Renal pelvis (tissue), 4 donors: Measurements from ENCODE around the gene HOXA9. TPM values are rescaled to one million over a fixed set of nuclear protein-coding genes. Genes with fewer than 3 reads are reported as not detected.

Experiments used
- DNase-seq: peaks from one replicate; pipeline ENCODE4 v3.0.0-alpha.2; 2013
- polyA plus RNA-seq, 3 donors: library from polyadenylated mRNA; unstranded; fragments of 120-200 nt; gene quantifications; one replicate each; pipeline ENCODE4 v1.2.1, GENCODE V29; 2013; ENCODE audit not compliant: insufficient read length in 3 of 3

HOXA9 gene
- polyA plus RNA-seq, 3 donors, result 102 to 118 (median 115) TPM

DNA sequence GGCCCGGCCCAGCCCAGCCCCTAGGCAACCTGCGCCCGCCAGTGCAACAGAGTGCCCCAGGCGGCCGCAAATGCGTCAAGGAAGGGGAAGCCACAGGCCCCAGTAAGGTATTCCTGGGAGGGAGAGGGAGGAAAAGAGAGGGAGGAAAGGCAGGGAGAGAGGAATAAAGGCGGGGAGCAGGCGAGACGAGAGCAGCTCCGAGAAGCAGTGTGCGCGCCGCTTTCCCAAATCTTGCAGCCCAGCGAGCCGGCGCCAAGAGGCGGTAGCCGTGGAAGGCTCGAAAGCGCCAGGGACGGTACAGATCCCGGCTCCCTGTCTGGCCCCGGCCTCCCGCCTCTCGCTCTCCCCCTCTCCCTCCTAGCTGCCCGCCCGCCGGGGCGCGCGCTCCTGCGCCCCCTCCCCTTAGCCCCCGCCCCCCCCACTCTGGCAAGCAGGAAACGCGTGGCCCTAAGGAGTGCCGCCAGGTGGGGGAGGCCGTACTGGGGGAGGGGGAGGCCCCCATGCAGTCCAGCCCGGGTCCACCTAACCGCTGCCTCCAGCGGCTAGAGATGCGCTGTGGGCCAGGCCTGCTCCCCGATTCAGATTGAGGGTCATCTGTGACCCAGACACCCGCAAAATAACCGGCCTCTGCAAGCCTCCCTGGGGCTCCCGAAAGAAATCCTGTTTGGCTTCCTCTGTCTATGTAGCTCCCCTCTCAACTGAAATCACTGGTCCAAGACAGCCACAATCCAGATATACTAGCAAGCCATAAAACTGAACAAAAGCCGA, 4.5 kb upstream of the HOXA9 start:
- DNase-seq, result peak; percentile 68

DNA sequence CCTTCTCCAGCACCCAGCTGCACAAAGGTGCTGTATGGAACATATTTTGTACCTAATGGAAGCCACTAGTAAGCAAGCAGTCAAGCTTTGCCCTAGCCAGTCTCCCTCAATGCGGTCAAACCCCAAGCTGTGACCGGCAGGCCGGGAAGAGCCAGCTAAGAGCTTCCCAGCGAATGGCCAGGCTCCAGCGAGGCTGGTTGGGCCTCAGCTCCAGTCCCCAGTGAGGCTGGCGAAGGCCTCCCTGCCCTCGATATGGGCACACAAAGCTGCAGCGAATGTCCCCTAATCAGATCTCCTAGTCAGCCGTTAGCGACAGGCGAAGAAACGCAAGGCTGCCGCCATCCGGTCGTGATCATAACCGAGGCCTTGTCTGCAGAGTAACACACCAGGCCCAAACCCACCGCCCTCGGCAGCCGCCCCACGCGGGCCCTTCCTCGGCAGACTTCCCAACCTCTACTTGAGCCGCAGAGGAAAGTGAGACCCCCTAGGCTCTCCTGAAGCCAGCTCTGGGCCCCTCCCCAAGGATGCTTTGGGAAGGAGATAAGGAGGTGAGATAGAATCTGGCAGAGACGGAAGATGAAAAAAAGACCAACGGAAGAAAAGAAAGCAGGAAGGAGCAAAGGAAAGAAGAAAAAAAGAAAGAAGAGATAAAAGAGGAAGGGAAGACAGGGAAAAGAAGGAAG, 3.1 kb upstream of the HOXA9 start:
- no peak for DNase-seq

- DNase-seq, result no peak
Measured at GRCh38 chr7:27167916-27168264, 2.6 kb upstream of the HOXA9 start.

DNA sequence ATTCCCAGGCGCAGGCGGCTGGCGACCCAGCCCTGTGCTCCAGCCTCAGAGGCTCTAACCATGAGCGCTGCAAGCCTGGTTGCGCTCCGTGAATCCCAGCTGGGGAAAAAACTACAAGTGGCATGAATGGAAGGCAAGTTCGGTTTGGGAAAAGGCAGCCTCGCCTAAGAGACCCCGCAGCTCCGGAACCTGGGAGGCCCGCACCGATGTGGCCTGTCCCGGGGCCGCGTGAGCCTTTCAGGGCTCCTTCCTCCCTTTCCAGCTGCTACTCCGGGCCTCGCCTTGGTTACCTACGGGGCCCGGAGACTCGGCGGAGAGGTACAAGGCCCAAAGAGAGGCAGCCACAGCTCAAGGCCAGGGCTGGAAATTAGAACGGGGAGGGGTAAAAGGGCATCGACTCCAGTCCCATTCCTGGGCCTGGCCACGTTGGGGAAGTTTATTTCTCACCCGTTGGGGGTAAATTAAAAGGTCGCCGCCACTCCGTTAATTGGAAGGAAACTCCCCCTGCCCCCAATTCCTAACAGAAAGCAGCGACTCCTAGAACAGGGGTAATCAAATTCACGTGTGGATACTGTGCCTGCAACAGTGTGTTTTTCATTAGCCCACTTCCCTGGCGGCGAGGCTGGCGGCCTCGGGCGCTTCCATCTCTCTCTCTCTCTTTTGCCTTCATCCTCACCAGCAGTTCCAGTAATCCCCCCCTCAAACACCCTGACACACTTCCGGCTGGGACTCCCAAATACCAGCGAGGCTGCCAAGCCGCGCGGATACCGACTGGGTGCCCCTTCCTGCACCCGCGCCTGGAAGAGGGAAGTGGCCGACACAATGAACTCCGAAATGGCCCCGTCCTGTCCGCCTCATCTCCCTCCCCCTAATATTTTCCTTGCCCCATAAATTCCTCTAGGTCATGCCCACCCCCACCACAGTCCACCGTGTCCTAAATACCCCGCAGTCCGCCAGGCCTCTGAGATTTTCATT, 1.5 kb upstream of the HOXA9 start:
- no peak for DNase-seq

DNA sequence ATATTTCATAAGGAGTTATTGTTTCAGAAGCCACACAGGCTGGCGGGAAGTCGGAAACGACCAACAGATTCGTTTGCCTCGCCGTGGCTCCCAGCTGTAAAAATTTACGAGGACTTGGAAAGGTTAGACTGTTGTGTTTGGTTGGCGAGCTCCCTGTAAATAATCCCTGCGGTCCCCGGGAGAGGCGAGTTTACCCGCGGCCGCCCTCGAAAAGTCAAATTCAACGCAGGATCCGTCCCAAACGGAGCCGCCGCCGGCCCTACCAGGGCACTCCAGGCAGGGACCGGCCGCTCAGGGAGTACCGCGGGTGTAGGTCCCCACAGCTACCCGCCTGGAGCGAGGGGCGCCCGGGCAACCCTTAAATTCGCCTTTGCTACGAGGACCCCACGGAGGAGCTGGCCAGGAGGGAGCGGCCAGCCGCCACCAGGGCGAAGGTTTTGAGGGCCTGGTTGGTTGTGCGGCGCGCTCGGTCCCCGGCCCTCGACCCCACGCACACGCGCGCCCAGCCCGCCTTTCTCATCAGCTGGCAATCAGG, 726 bp upstream of the HOXA9 start:
- DNase-seq, result peak; percentile 91

- DNase-seq, result no peak
Measured at GRCh38 chr7:27164367-27165088, 809 bp downstream of the HOXA9 start.

GRCh38 chr7:27164045-27164366, 1.3 kb downstream of the HOXA9 start:
- no peak for DNase-seq

- no peak for DNase-seq
Measured at GRCh38 chr7:27163288-27164044, 1.9 kb downstream of the HOXA9 start.

DNA sequence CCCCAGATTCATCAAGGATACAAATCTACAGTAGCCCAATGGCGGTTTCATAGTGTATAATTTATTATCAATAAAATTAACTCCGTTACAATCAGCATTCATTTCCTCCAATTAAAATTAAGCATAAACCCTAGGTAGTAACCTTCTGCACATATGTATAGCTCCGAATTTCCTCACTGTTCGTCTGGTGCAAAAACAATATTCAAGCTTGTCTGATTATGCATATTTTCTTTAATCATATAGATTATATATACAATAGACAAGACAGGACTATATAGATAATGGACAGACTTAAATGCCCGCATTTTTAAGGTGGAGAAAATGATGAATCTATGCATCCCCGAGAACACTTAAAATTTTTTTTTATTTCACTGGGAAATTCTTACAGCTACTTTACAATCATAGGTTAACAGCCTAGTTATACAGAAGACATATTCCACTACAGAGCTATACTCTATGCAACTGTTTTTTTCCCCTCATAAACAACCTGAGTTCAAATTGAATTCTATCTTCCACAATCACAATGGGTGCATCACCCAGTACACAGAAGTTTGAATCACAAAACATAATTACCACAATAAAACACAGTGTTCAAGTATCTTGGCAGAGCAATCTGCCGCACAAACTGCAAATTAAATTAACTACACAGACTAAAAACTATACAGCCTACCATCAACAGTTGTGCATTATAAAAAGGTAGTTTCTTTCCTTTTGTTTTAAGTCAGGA, 2.6 kb downstream of the HOXA9 start:
- DNase-seq, result no peak

DNA sequence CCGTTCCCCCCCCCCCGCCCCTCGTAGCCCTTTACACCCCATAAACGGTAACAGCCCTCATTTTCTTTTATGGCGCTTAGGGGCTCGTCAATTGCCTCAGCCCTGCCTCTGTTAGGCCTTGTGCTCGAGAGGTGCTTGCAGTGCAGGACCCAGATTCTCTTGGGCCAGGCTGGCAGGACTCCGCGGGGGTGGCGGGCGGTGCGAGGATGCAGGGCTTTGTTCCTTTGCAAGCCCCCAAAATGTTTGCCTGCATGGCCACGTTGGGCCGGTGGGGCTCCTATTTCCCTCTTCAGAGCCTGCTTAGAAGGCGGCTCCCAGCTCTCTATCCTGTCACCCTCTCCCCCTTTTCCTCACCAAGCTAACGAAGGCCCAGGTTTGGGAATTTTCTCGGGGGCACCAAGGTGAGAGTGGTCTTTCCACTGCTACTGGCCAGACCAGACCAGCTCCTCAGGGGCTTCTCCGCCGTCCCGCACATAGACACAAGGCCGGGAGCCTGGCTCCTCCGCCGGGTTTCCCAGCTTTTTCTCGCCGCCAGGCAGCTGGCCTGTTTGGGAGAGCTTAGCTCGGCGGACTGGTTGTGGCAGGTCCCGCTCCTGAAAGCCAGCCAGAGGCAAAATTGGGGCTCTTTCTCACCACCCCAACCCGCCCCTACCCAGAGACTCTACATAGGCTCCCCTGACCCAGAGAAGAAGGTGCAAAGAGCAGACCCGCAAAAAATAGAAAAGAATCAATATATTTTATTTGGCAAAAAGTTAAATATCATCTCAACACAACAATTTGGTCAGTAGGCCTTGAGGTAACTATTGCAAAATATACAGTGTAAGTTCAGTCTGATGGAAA, 3.4 kb downstream of the HOXA9 start:
- no peak for DNase-seq

DNA sequence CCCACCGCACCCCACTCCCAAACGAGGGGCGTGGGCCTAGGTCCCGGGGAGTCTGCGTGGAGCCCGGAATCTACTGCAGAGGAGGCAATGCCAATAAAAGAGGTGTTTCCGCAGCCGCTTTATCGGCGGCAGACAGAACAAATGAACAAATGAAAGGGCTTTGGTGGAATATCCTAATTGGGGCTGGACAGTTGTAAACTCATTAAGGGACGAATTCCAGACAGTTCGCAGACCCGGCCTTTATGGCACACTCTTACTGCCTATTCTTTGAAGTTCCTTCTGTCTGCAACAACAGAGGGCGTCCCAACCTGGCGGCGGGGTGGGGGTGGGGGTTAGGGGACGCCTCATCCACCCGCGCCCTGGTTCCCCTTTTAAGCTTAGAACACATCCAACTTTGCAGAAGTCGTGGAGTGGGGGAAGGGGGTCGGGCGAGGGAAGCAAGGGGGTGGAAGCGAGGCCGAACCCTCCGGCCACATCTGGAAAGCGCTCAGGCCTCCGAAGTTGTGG, 4.1 kb downstream of the HOXA9 start:
- no peak for DNase-seq

DNA sequence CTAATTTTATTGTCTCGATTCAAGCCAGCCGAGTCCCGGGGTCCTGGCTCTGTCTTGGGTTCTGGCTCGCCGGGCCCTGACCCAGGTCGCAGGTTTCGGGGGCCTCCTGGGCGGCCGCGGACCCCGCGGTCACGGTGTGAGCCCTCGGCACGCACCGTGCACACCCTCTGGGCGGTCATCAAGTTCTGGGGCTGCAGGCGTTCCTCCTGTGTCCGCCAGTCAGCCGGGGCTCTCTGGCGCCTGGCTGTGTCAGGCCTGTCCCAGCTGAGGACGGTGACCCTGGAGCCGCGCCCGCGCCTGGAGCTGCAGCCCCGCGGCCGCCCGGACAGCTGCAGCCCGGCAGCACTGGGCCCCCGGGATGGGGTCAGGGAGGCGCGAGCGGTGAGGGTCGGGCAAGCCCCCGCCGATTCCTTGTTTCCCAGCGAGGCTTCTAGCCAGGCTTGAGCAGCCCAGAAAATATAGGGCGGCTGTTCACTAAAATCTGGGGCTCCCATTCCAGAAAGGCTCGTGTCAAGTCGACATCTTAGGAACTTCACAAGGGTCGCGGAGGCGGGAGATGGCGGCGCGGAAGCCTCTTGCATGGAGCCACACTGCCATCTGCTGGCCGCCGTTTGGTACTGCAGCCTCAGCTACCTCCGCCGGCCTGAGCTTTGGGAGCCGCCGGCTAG, 4.7 kb downstream of the HOXA9 start:
- peak; percentile 94 for DNase-seq

- DNase-seq, result no peak
Measured at GRCh38 chr7:27160145-27160545, 5.2 kb downstream of the HOXA9 start.

DNA sequence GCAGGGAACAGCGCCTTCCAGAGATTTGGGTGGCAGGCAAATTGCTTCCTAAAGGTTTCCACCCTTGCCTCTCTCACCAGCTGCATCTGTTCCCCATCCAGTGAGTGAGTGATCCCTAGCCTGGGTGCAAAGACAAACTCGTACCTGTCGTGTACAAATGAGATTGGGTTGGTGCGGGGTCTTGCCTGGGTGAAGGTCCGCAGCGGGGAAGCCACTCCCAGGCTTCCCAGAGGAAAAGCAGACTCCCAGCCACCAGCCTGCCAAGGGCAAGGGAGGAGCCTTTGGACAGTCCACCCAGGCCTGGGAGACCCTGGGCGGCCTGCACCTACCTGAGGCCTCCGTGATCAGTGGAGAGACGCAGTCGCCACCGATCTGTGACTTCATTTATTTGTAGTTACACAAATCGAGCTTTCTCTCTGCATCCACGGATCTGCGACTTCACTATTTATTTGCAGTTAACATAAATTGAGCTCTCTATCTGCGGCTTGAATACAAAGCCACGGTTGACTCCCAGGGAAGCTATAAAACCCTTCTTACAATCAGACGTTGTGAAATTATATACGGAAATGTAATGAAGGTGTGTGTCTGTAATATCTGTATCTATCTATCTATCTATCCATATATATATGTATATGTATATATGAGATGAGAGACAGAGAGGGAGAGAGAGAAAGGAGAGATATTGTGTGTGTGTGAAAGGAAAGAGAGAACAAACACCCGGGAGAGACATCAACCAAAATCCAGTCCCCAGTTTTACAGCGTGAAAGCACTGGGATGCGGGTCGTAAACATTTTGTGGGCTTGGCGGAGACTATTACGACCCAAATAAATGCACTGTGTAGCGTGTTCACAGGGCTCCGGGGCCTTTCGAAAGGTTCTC, 5.8 kb downstream of the HOXA9 start:
- no peak for DNase-seq

- no peak for DNase-seq
Measured at GRCh38 chr7:27158436-27159265, 6.7 kb downstream of the HOXA9 start.

GRCh38 chr7:27157702-27158431, 7.5 kb downstream of the HOXA9 start:
- DNase-seq, result no peak
